Cardiac muscle cell (in vitro differentiated cells and primary cell): ENCODE data around the gene KRTAP10-8. TPM values are rescaled to one million over a fixed set of nuclear protein-coding genes. Genes with fewer than 3 reads are reported as not detected.
"Not testable (repeated sequence)": the region's sequence is repeated elsewhere in the genome, so short reads cannot be mapped to it uniquely, and the experiment has no call there.

Source experiments
- DNase-seq, 2 donors: peaks; one replicate each; pipeline versions ENCODE4 v3.0.0 to v3.0.0-alpha.2; 2010 to 2017; ENCODE audit warnings: low read depth in 1 of 2, low spot score in 1 of 2
- H3K27ac ChIP-seq: fragments of 200-600 bp; sonication (generic); 2 replicates; pipeline ENCODE4 v1.5.1; 2016
- H3K27me3 ChIP-seq: fragments of 200-600 bp; sonication (generic); 2 replicates; pipeline ENCODE4 v1.6.0; 2016; ENCODE audit warnings: control low read depth
- H3K36me3 ChIP-seq: fragments of 200-600 bp; sonication (generic); 2 replicates; pipeline ENCODE4 v1.5.1; 2016; ENCODE audit warnings: control low read depth
- H3K4me1 ChIP-seq: fragments of 200-600 bp; sonication (generic); 2 replicates; pipeline ENCODE4 v1.8.1; 2017; ENCODE audit warnings: low read depth, mild to moderate bottlenecking, mixed run types
- H3K4me3 ChIP-seq: fragments of 200-600 bp; sonication (generic); 2 replicates; pipeline ENCODE4 v1.5.1; 2016; ENCODE audit warnings: mild to moderate bottlenecking
- H3K9me3 ChIP-seq: fragments of 200-600 bp; sonication (generic); 2 replicates; pipeline ENCODE4 v1.5.1; 2017; ENCODE audit warnings: low read depth, mild to moderate bottlenecking, control low read depth
- polyA plus RNA-seq: library from polyadenylated mRNA; unstranded; fragments of >200 nt; fragmentation: Nextera tagmentation; extraction: Ambion mirVana; gene quantifications from 2 replicates; pipeline ENCODE4 v1.2.1, GENCODE V29; 2016
- total RNA-seq: library from RNA; depleted of rRNA; stranded (reverse); fragments of >200 nt; gene quantifications from 2 replicates; pipeline ENCODE4 v1.2.3, GENCODE V29; 2016
- TF ChIP-seq, protein P1 (sequence below): IDR thresholded peaks from 2 replicates; pipeline ENCODE4 v1.5.1; 2012; ENCODE audit warnings: low read depth, mild to moderate bottlenecking, low read length

The KRTAP10-8 gene
- total and polyA plus RNA-seq, 2 experiments from 2014 or later = not detected

DNA sequence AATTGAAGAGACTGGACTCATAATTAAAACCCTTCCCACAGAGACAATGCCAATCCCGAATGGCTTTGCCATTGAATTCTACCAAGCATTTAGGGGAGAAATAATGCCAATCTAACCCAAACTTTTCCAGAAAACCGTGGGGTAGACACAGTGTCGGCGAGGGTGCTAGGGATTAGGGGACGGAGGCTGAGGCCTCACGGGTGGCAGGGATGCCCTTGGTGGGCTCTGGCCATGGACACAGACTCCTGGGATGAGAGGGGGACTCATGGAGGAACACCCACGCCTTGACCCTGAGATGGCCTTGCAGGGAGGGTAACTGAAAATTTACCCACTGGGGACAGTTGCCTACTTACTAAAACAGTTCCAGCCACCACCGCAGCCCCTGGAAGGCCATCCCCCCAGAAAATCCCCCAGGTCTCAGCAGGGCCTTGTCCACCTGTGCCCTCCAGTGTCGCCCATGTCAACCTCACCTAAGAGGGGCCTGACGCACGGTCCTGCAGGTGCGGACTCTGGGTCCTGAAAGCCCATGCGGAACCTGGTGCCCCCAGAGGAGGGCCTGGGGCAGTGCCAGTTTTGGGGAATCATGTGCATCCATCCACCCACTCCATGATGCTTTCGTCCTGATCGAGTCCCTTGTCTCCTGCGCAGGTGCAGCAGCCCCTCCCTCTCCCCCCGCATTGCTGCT is 33.4 kb upstream of the KRTAP10-8 start:
- peaks cover 5% of the 10 kb centered on the region for H3K4me1 ChIP-seq
- H3K36me3 ChIP-seq = no peaks in the 10 kb centered on the region
- H3K9me3 ChIP-seq = no peaks in the 10 kb centered on the region
- H3K27me3 ChIP-seq = no peaks in the 10 kb centered on the region
- TF ChIP-seq, protein P1, sequence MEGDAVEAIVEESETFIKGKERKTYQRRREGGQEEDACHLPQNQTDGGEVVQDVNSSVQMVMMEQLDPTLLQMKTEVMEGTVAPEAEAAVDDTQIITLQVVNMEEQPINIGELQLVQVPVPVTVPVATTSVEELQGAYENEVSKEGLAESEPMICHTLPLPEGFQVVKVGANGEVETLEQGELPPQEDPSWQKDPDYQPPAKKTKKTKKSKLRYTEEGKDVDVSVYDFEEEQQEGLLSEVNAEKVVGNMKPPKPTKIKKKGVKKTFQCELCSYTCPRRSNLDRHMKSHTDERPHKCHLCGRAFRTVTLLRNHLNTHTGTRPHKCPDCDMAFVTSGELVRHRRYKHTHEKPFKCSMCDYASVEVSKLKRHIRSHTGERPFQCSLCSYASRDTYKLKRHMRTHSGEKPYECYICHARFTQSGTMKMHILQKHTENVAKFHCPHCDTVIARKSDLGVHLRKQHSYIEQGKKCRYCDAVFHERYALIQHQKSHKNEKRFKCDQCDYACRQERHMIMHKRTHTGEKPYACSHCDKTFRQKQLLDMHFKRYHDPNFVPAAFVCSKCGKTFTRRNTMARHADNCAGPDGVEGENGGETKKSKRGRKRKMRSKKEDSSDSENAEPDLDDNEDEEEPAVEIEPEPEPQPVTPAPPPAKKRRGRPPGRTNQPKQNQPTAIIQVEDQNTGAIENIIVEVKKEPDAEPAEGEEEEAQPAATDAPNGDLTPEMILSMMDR = no peak
- H3K27ac ChIP-seq = no peak overlapping the region
- DNase-seq = no peak
- no peak overlapping the region for H3K4me3 ChIP-seq

DNA sequence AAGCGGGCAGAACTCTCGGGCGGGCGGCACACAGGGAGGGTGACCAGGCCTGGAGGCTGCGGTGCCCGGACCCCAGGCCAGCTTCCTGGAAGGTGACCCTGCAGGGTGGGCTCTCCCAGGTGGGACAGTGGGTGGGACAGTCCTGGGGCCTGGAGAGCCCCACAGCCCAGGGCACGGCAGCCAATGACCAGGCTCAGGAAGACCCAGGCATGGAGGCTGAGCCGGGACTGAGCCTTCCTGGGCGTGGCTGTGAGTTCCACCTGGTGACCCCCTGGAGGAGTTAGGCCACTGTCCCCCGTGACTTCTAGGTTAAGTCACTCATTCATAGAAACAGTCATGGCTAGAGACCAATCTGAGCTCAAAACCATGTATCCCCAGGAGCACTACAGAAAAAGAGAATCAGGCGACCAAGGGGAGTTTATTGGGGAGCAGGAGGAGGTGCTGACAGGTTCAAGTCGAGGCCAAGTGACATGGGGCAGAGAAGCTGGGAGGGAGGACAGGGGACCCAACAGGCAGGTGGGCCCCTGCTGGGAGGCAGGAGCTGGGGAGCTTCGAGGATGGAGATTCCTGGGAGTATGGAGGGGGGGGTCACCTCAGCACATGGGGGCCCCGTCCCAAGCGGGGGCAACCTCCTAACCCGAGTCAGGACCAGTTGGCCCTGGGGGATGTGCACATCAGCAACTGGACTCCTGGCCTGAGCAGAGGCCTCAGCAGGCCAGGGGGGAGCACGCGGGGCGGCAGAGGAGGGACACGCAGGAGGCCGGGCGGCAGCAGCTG is 32.6 kb upstream of the KRTAP10-8 start:
- Histone ChIP-seq H3K4me1 (peaks cover 13% of the 10 kb centered on the region), H3K4me3 (no peak overlapping the region), H3K36me3 (no peaks in the 10 kb centered on the region), H3K27ac (no peak overlapping the region), H3K9me3 (no peaks in the 10 kb centered on the region), H3K27me3 (no peaks in the 10 kb centered on the region)
- no peak for DNase-seq
- TF ChIP-seq, protein P1 = no peak

GRCh38 chr21:44579833-44580144 is 32.1 kb upstream of the KRTAP10-8 start:
- TF ChIP-seq, protein P1 = no peak
- no peak overlapping the region for H3K27ac ChIP-seq
- H3K4me1 ChIP-seq = peaks cover 13% of the 10 kb centered on the region
- no peak overlapping the region for H3K4me3 ChIP-seq
- no peaks in the 10 kb centered on the region for H3K9me3 ChIP-seq
- no peaks in the 10 kb centered on the region for H3K36me3 ChIP-seq
- no peaks in the 10 kb centered on the region for H3K27me3 ChIP-seq
- no peak for DNase-seq

DNA sequence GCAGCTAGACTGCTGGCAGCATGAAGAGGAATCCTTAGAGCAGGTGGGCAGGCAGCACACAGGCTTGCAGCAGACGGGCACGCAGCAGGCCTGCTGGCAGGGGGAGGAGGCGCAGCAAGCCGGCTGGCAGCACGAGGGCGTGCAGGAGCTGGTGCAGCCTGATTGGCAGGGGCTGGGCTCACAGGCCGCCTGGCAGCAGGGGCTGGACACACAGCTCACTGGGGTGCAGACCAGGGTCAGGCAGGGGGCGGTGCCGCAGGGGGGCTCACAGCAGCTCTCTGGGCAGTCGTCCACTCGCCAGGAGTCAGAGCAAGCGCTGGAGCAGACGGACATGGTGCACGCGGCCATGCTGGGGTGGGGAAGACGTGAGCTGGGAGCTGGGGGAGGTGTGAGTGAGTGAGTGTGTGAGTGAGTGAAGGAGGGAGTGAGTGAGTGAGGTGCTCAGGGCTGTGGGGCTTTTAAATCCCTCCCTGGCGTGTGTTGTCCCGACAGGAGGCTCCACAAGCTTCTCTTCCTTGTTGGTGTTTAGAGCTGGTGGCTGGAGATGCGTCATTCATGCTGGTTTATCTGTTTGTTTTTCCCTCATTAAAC is 31.6 kb upstream of the KRTAP10-8 start, which contains the start of gene KRTAP10-5:
TSS of gene KRTAP10-5 (minus strand) at position 374 of the 591 bp plus-strand sequence. CDS start at position 348, 26 bp downstream.
- peaks cover 13% of the 10 kb centered on the region for H3K4me1 ChIP-seq
- H3K27me3 ChIP-seq, H3K9me3 ChIP-seq, H3K27ac ChIP-seq, DNase-seq, H3K36me3 ChIP-seq, H3K4me3 ChIP-seq: not testable (repeated sequence)

- TF ChIP-seq, protein P1 = no peak
- Histone ChIP-seq H3K27ac (no peak overlapping the region), H3K4me3 (no peak overlapping the region), H3K4me1 (peaks cover 13% of the 10 kb centered on the region), H3K27me3 (no peaks in the 10 kb centered on the region), H3K36me3 (no peaks in the 10 kb centered on the region), H3K9me3 (no peaks in the 10 kb centered on the region)
- no peak for DNase-seq
Measured at GRCh38 chr21:44581158-44581557, 30.7 kb upstream of the KRTAP10-8 start.

DNA sequence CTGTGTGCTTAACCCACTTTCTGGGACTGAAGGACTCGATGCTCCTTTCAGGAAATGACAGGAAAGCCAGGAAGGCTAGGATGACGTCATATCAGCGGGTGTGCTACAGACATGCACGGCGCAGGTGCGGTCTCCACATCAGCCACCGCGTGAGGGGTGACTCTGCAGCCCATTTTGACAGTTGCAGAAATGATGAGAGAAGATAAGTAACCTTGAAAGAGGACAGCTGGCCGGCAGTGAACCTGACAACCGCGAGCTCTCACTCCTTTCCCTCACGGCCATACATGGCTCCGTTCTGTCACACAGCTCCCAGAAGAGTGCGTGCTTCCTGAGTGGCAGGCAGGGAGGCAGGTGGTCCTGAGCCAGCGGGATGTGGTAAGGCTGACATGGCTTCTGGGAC is 29.8 kb upstream of the KRTAP10-8 start:
- peaks cover 13% of the 10 kb centered on the region for H3K4me1 ChIP-seq
- H3K27ac ChIP-seq = no peak overlapping the region
- no peak for DNase-seq
- TF ChIP-seq, protein P1 = no peak
- no peaks in the 10 kb centered on the region for H3K27me3 ChIP-seq
- no peak overlapping the region for H3K4me3 ChIP-seq
- H3K36me3 ChIP-seq = no peaks in the 10 kb centered on the region
- H3K9me3 ChIP-seq = no peaks in the 10 kb centered on the region
